Colonic mucosa (tissue), 4 donors: ENCODE data around the gene OPCML. TPM values are rescaled to one million over a fixed set of nuclear protein-coding genes. Genes with fewer than 3 reads are reported as not detected.

Experiments used
- DNase-seq: peaks from one replicate; pipeline ENCODE4 v3.0.0-alpha.2; 2020
- H3K27ac ChIP-seq: fragments of 200-600 bp; one replicate; pipeline ENCODE4 v1.8.0; 2021
- H3K27me3 ChIP-seq: fragments of 200-600 bp; one replicate; pipeline ENCODE4 v1.8.0; 2021
- H3K36me3 ChIP-seq: fragments of 200-600 bp; one replicate; pipeline ENCODE4 v1.8.0; 2021
- H3K4me1 ChIP-seq: fragments of 200-600 bp; one replicate; pipeline ENCODE4 v1.8.0; 2021; ENCODE audit warnings: mild to moderate bottlenecking
- H3K4me3 ChIP-seq: fragments of 200-600 bp; one replicate; pipeline ENCODE4 v1.8.0; 2021
- H3K9ac ChIP-seq, 2 donors: one replicate each; pipeline ENCODE4 v1.7.0; 2013; ENCODE audit warnings: control low read depth in 2 of 2, low read depth in 2 of 2, low read length in 2 of 2
- H3K9me3 ChIP-seq: fragments of 200-600 bp; one replicate; pipeline ENCODE4 v1.8.0; 2021
- intact Hi-C: fragments of 100-400 bp; cut with DNase I; formaldehyde crosslinking; loops from one replicate; pipeline ENCODE4 v1.14.1; 2022
- total RNA-seq, 2 donors: library from RNA; stranded (reverse); fragmentation: NEBNext Ultra II Directional in 1 of 2; extraction: Animal tissue kit (Norgen Biotek cat#: 25700) in 1 of 2; gene quantifications; one replicate each; pipeline ENCODE4 v1.2.1, GENCODE V29; 2021
- TF ChIP-seq, protein P1 (sequence below): fragments of 200-600 bp; IDR thresholded peaks from one replicate; pipeline ENCODE4 v1.8.0; 2022; ENCODE audit warnings: antibody characterized with exemption, mild to moderate bottlenecking
- donor health status: healthy.
- donor health status: DM: no; HTN: no; CAD: no.
- donor health status: DM: no; HTN: no; CAD: no.

The OPCML gene
- total RNA-seq, 2 donors from 2014 or later: 0.08 TPM; not detected in 1

DNA sequence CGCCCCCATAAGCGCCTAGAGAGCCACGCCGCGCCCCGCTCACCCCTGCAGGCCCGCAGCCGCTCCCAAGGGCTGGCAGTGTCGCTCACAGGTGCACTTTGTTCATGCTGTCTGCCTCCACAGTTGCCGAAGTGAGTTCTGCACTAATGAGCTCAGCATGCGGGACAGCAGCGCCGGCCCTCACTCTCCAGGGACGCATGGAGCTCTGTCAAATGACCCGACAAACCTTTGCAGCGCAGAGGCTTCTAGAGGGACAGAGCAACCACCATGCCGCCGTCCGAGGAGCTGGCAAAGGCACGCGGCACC, 170.7 kb downstream of the OPCML start:
- intact Hi-C loops: no loop called here
- H3K9ac ChIP-seq: no peak overlapping the region
- TF ChIP-seq, protein P1, sequence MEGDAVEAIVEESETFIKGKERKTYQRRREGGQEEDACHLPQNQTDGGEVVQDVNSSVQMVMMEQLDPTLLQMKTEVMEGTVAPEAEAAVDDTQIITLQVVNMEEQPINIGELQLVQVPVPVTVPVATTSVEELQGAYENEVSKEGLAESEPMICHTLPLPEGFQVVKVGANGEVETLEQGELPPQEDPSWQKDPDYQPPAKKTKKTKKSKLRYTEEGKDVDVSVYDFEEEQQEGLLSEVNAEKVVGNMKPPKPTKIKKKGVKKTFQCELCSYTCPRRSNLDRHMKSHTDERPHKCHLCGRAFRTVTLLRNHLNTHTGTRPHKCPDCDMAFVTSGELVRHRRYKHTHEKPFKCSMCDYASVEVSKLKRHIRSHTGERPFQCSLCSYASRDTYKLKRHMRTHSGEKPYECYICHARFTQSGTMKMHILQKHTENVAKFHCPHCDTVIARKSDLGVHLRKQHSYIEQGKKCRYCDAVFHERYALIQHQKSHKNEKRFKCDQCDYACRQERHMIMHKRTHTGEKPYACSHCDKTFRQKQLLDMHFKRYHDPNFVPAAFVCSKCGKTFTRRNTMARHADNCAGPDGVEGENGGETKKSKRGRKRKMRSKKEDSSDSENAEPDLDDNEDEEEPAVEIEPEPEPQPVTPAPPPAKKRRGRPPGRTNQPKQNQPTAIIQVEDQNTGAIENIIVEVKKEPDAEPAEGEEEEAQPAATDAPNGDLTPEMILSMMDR: no peak

DNA sequence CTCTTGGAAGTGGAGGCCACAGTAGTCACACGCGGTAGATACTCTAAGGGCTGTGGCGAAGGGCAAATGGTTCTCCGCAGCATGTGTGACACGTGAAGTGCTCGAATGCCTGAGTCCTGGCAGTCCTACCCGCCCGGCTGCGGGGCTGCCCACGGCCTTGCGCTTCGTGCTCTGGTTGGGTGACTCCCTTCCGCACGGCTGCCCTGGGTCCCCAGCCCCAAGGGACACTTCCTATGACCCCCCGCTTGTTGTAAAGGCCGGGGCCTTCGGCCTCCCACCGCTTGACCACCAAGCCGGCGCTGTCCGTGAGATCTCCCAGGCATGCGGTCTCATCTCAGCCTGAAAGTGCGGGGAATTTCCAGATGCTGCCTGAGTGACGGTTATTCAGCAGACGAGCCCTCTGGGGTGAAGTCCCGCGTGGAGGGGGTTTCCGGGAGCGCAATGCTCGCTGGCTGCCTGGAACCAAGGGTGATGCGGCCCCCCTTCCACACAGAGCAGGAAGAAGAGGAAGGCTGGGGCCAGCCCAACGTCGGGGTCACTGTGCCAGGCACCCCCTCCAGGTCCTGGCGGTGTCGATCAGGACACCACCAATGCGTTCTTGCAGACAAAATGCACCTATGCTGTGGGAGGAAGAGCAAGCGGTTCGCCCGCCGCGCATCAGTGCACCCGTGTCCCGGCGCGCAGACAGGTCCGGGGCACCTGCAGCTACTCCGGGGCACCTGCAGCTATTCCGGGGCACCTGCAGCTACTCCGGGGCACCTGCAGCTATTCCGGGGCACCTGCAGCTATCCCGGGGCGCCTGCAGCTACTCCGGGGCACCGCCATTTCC, 171.2 kb downstream of the OPCML start:
- TF ChIP-seq, protein P1: no peak
- no peak overlapping the region for H3K9ac ChIP-seq
- intact Hi-C loops: no loop called here
- H3K27ac ChIP-seq: no peak overlapping the region
- DNase-seq: no peak
- no peaks in the 10 kb centered on the region for H3K9me3 ChIP-seq
- H3K4me3 ChIP-seq: no peak overlapping the region
- no peaks in the 10 kb centered on the region for H3K27me3 ChIP-seq
- H3K36me3 ChIP-seq: no peaks in the 10 kb centered on the region
- no peaks in the 10 kb centered on the region for H3K4me1 ChIP-seq

More for the DNA sequence above, 170.7 kb downstream of the OPCML start:
- Histone ChIP-seq H3K27ac (no peak overlapping the region), H3K4me3 (no peak overlapping the region), H3K27me3 (no peaks in the 10 kb centered on the region), H3K36me3 (no peaks in the 10 kb centered on the region), H3K9me3 (no peaks in the 10 kb centered on the region), H3K4me1 (no peaks in the 10 kb centered on the region)
- no peak for DNase-seq

DNA sequence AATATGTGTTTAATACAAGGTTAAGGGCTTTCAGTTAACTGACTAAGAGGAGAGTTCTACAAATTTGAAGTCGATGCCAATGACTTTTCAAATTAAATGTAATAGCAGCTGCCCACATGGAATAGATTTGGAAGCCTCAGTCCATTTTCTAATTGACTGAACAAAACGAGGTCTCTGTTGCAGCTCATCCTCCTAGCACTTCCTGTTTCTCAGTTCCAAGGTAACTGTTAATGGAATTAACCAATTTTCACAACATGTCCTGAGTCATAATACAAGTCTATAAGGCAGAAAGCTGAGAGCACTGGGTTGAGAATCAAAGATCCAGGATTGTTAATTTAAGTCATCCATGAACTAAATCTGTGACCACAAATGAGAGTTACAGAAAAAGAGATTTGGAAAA, 177.2 kb downstream of the OPCML start:
- no peaks in the 10 kb centered on the region for H3K4me1 ChIP-seq
- H3K4me3 ChIP-seq: no peak overlapping the region
- intact Hi-C loops: no loop called here

DNA sequence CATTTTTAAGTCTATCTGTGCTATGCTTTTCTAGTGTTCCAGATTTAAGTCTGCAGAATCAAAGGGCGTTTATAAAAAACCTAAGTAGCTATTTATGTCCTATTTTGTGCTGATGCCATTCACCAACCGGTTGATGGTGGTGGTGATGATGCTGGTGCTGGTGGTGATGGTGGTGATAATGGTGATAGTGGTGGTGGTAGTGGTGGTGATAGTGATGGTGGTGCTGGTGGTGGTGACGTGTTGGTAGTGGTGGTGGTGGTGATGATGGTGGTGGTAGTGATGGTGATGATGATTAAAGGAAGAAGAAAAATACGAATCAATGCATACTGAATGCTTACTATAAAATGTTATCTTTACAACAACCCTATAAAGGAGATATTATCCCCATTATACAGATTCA, 178.2 kb downstream of the OPCML start:
- no peaks in the 10 kb centered on the region for H3K9me3 ChIP-seq
- TF ChIP-seq, protein P1: no peak
- no peaks in the 10 kb centered on the region for H3K36me3 ChIP-seq
- intact Hi-C loops: no loop called here
- no peaks in the 10 kb centered on the region for H3K27me3 ChIP-seq
- no peaks in the 10 kb centered on the region for H3K4me1 ChIP-seq
- no peak overlapping the region for H3K9ac ChIP-seq
- no peak for DNase-seq
- no peak overlapping the region for H3K4me3 ChIP-seq
- no peak overlapping the region for H3K27ac ChIP-seq

More for the DNA sequence above, 177.2 kb downstream of the OPCML start:
- no peaks in the 10 kb centered on the region for H3K27me3 ChIP-seq
- DNase-seq: no peak
- no peaks in the 10 kb centered on the region for H3K36me3 ChIP-seq
- no peak overlapping the region for H3K27ac ChIP-seq
- no peak overlapping the region for H3K9ac ChIP-seq
- H3K9me3 ChIP-seq: no peaks in the 10 kb centered on the region
- TF ChIP-seq, protein P1: no peak

DNA sequence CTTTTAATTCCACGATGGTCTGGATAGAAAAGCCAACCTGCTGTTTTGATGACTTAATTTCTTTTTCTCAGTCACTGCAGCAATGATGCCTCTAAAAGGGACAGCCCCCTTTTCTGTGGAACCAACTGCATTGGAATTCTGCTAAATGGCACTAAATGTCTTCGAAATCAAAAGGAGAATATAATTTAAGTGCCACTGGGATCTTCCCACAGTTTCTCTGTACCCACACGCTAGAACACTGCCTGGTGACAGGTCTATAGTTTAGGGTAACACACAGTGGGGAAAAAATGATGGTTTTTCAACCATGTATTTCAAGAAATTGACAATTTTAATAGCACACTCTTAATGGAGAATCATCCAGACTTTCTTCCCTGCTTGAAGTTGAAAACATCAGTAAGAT, 182.3 kb downstream of the OPCML start:
- no peak overlapping the region for H3K9ac ChIP-seq
- no peaks in the 10 kb centered on the region for H3K27me3 ChIP-seq
- no peaks in the 10 kb centered on the region for H3K9me3 ChIP-seq
- H3K27ac ChIP-seq: no peak overlapping the region
- TF ChIP-seq, protein P1: no peak
- DNase-seq: no peak
- no peak overlapping the region for H3K4me3 ChIP-seq
- no peaks in the 10 kb centered on the region for H3K36me3 ChIP-seq
- no peaks in the 10 kb centered on the region for H3K4me1 ChIP-seq
- intact Hi-C loops: no loop called here
